Ramos (cell line): ENCODE measurements around the gene FARS2.

Source experiments
- in situ Hi-C: fragments of 300-500 bp; cut with MboI; formaldehyde crosslinking; loops from one replicate; pipeline ENCODE4 v1.14.3; 2022; ENCODE audit warnings: low sequenced_read_pairs; ENCODE audit not compliant: unreplicated experiment

FARS2 gene

GRCh38 chr6:5260661-5261544 is at the start of gene FARS2, which contains the start of gene LYRM4:
TSS of gene FARS2 (plus strand) at chr6:5261513.
TSS of gene LYRM4 (minus strand) at chr6:5260950. CDS start at chr6:5260733, 217 bp downstream.
- in situ Hi-C loops, result no loop called here

- in situ Hi-C loops, result no loop called here
These were observed 47.5 kb upstream of the FARS2 start for GRCh38 chr6:5213836-5214235.

DNA sequence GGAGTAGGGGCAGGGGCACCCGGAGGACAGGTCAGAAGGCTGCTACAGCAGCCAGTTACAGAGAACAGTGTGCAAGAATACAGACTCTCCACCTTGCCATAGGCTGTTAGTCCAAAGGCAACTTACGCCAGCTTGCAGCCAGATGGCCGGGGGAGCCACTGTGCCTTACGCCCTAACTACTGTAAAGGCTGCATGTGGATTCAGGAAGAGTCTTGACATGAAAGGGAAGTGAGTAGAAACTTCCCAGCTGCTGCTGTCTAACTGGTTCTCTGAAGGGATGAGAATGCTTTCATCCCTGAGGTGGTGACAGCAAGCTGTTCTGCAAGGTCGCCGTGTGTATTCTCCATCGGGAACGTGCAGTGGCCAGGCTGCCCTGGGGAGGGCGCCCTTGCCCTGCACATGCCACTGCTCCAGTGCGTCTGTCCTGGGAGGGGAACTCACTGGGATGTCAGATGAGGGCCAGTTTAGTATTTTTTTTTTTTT is 46.7 kb upstream of the FARS2 start:
- in situ Hi-C loops, result no loop called here

DNA sequence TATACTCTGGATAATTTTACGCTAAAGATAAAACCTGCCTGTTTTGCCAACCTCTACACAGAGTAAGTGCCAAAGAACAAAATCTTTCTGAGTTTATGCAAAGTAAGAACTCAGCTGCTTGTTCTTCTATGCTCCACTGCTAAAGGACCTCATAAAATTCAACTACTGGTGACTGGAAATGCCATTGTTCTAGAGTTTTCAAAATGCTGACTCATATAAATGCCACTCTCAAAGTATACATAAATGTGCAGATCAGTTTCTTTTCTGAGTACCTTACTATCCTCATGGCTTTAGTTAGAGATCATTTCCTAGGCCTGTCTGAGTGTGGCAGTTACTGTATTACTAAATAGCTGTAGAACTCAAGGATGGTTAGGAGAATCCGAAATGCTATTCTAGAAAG is 46.2 kb upstream of the FARS2 start:
- in situ Hi-C loops, result no loop called here

DNA sequence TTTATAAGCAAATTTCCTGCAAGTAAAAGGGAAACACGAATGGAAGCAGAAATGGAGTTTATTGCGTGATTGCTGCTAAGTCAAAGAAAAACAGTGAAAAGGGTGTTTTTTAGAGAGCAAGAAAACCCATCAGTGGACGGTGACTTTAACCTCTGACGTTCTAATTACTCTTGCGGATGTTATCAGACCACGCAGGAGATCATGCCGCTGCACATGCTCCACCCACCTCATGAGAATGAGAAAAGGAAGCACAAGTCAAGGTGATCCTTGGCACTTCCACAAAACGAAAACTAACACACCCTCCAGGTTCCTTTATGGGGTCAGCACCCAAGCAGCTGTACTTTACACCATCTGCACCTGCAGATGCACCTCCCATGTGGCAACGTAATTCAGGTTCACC is 45.5 kb upstream of the FARS2 start:
- in situ Hi-C loops, result no loop called here

DNA sequence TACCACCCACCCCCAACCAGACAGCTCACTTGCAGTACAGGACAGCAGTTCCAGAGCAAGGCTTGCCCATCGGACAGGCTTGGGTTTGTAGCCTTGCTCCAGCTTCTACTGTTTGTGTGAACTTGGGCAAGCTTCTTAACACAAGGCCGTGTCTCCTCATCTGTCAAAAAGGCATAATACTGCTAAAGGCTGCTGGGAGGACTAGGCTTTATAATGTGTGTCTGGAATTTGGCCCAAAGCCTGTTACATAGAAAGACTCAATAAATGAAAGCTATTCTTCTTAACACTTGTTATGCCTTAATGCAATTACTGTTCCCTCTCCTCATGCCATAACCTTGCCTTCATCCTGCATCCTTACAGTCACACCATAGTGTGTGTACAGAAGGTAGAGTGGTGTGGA is 44.0 kb upstream of the FARS2 start:
- in situ Hi-C loops, result no loop called here

DNA sequence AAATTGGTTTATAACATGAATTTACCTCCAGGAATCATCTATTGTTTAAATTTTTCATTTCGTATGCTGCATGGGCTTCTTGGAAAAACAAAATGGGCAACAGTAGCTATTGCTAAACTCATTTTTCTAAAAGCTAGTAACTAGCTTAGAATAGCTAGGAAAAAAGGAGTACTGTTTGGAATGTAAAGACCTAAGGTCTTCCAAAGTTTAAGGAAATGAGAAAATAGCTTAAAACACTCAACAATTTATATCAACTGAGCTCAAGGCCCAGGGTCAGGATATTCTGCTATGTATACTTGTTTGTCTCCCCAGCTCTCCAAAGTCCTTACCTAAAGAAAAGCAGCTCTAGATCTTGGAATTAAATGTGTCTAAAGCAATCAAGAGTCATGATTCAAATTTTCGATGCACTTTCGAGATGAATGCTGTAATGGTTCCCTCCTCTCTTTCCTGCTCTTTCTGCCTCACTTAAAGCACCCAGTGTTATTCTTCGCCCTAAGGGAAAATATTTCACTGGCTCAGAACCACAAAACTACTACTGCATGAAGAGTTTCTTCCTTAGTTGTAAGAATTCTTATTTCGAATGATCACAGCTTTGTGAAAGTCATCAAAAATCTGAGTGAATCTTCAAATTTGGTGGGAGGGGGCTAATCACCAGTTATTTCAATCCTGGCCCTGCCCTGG is 42.2 kb upstream of the FARS2 start:
- in situ Hi-C loops, result no loop called here

DNA sequence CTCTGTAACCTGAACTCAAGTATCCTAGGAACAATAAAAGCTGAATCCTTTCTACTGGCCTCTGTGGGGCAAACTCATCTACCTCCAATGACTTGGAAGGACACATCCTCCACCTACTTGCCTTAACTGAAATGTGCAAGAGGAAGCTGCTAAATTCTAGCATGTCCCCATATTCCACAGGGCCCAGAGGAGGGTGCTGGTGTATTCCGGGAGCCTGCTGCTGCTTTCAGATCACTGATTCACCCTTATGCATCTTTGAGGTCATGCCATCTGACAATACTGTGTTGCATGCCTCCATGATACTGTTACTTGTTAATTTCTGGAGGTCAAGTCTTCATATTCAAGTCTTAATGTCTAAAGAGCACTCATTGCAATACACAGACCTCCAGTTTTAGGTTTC is 40.9 kb upstream of the FARS2 start:
- in situ Hi-C loops, result no loop called here

DNA sequence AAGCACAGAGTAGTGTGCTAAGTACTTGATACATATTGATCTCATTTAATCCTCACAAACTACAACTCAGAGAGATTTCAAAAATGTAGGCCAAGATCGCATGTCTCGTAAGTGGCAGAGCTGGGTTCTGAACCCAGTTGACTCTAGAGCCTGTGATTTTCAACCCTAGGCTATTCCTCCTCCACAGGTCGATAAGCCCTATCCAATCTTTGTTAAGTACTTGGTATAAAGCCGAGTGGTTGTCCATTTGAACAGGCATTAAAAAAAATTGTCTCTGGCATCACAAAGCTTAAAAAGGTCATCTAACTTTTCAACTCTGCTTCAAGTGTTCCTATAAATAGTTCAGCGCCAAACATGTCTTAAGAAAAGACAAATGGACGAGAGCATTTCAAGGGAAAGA is 38.0 kb upstream of the FARS2 start:
- in situ Hi-C loops, result no loop called here

DNA sequence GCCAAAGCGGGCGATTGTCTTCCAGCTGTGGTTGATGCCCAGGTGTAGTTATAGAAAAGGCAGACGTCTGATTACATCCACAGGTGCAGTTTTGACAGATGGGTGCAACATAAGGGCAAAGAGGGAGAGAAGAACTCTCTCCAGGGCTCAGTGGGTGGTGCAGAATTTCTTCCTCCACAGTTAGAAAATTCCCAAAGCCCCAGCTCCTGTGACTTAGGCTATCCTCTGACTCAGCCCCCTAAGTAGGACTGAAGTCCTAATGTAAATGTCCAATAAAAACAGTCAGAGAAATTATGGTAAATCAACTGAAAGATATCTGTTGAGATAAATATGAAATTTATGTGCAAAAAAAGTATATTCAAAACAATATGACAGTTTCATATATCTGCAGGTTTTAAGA is 32.0 kb upstream of the FARS2 start:
- in situ Hi-C loops, result no loop called here

GRCh38 chr6:5230081-5230480 is 31.2 kb upstream of the FARS2 start:
- in situ Hi-C loops, result no loop called here

GRCh38 chr6:5231289-5231688 is 30.0 kb upstream of the FARS2 start:
- in situ Hi-C loops, result no loop called here

DNA sequence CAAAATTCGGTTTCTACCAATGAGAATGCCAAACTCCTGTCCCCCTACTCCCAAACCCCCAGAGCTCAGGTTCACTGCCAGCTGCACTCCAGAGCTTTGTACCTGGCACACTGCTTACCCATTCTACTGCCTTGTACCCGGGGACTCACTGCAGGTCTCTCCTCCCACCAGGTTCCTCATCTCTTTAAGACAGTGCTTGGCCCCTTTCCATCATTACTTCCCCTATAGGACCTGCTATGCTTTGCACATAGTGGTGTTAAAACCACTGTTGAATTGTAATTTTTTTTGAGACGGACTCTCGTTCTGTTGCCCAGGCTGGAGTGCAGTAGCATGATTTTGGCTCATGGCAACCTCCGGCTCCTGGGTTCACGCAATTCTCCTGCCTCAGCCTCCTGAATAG is 26.4 kb upstream of the FARS2 start:
- in situ Hi-C loops, result no loop called here

DNA sequence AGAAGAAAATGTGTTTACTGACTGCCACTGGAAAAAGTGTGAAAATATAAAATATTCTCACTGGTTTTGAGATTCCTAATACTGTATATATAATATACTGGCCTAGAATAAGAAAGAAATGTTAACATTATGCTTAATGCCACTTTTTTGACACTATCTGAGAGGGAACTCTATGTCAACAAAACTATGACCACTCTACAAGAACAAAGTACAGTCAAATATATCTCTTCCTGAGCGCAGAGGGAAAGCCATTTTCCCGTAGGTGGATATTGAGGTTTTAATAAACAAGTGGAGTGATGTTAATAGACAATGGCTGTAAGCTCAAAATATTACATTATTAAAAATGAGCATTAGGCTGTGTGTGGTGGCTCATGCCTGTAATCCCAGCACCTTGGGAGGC is 25.5 kb upstream of the FARS2 start:
- in situ Hi-C loops, result no loop called here

DNA sequence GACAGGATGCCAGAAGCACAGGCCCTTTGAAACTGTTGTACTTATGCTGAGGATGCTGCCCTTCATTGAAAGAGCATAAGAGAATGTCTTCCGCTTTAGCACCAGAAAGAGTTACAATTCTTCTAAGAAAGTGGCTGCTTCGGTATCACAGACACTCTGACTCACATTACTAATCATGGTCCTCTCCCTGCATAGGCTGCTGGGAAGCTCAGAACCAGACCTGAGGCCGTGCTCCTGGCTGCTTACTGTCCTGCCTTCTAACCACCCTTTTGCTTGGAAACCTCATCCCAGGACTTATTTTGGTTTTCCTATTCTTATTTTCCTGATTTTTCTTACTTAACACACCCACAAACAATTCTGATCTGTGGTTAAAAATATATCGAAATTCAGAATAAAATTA is 23.5 kb upstream of the FARS2 start:
- in situ Hi-C loops, result no loop called here

DNA sequence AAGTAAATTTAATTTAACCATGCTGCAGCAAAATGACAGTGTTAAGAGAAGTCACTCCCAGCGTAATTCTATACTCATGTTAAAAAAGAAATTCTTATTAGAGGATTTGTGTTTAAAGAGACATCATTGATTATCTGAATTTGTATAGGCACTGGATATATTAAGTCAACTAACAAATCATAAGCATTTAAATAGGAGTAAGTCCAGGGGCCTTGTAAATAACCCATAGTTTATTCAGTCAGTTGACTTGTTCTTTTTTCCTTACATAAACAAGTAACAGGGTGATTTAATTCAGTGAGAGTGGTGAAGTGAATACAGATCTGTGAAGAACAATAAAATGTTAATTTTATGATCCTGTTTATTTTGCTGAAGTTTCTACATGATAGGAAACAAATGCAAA is 23.0 kb upstream of the FARS2 start:
- in situ Hi-C loops, result no loop called here

GRCh38 chr6:5241252-5241651 is 20.1 kb upstream of the FARS2 start:
- in situ Hi-C loops, result no loop called here

DNA sequence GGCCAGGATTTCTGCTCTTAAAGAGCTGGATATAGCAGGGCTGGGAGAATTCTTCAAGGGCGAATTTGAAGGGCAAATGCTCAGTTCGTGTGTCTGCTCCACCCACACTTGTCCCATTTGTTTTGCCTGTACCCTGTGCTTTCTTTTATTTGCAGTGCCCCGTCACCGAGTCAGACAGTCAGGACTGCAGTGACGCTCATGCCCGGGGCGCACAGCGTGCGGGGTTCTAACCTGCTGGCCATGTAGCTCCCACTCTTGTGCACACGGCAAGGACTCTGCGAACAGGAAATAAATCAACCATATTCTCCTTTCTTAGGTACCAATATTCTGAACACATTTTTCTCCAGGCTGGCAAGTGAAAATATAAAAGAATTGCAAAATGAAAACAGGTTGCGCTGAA is 18.2 kb upstream of the FARS2 start:
- in situ Hi-C loops, result no loop called here

DNA sequence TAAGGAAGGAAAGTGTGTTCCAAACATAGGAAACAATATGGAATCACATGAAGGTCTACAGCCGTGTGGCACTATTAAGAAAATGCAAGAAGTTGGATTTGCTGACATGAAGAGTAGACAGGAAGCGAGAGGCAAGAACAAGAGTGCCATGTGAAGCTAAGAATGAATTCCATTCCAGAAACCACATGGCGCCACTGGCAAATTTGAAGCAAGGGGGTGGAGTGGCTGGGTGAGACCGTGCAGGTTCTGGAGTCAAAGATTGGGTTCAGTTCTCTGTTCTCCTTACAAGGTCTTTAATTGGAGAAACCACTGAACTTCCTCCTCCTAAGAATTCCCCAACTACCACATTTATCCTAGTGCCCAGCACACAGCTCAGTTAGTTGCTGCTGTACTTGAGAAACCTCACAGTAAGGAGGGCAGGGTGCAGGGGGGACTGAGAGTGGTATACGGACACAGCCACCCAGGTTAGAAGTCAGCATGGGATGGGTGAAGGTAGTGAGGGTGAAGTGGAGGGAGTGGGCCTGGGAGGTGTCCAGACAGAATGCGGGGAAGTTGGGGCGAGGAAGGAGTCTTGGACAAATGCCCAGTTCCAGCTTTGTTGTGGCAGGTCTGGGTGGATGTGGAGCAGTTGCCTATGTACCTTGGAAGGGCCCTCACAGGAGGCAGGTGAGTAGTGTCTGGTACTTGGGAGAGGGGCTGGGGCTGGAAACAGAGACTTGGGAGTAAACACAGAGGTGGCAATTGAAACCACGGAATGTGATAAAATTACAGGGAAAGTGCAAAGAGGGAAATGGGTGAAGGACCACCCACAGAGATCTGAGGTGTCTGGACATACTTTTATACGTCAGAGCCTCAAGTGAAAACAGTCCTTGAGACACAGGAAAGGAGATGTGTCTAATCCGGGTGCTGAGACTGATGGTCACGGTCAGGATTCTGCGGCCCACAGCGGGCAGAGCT is 14.9 kb upstream of the FARS2 start:
- in situ Hi-C loops, result no loop called here

DNA sequence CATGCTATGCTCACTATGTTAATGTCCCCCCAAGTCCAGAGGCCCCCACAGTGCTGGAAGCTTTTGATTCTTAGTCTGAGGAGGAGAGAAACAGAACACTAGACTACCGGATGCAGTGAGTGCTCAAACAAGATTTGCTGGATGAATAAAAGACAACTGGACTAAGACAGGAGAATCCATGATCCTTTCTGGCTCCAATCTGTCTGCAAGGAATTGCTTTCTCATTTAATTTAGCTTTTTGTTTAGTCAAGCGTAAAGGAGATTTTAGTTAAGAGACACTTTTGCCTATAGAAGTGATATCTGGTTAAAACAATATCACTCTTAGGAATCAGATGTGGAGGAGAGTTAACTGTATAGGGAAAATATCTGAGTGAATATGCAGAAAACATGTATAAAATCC is 14.1 kb upstream of the FARS2 start:
- in situ Hi-C loops, result no loop called here
